ENCODE results near the gene GOLGA6C.
A peak's percentile ranks its signal among the peaks of the same experiment; 100 is the strongest.
"Not testable (repeated sequence)": the region's sequence is repeated elsewhere in the genome, so short reads cannot be mapped to it uniquely, and the experiment has no call there.

The GOLGA6C gene

GRCh38 chr15:75219507-75219929 is 38.6 kb upstream of the GOLGA6C start:
- no CpG with 5 or more reads among the region's 4 CpGs for WGBS, 2 donors (ENCODE audit: extremely low coverage in 2 of 2, insufficient read length in 2 of 2, insufficient replicate concordance in 1 of 2)

GRCh38 chr15:75223688-75224087 is 34.4 kb upstream of the GOLGA6C start:
- no peak overlapping the region for H3K4me2 ChIP-seq (ENCODE audit: insufficient read depth, low read length, poor library complexity, severe bottlenecking)
- no peaks in the 10 kb centered on the region for H3K9me3 ChIP-seq (replicated peaks in 1 of 2; ENCODE audit: control insufficient read depth in 2 of 2, insufficient read depth in 1 of 2, low read depth in 1 of 2, low read length in 2 of 2)
- H3K27ac ChIP-seq (replicated peaks; ENCODE audit: low read length), result no peak overlapping the region
- WGBS, 2 donors (ENCODE audit: extremely low coverage in 2 of 2, insufficient read length in 2 of 2, insufficient replicate concordance in 1 of 2), result no CpG with 5 or more reads among the region's 6 CpGs
- H3K9ac ChIP-seq (ENCODE audit: low read depth, low read length, poor library complexity), result no peak overlapping the region
- H2BK15ac ChIP-seq (ENCODE audit: low read length), result no peak overlapping the region
- no peak overlapping the region for H3K14ac ChIP-seq (ENCODE audit: low read length)
- no peak overlapping the region for H2BK12ac ChIP-seq (ENCODE audit: low read length)
- H3K4ac ChIP-seq (ENCODE audit: low read length), result no peak overlapping the region
- H3K27me3 ChIP-seq (ENCODE audit: control insufficient read depth in 3 of 3, insufficient read depth in 3 of 3, low read depth in 1 of 3, low read length in 3 of 3), result peaks cover 0 to 14% (median 0%) of the 10 kb centered on the region in 3 experiments
- no peak overlapping the region for H3K23ac ChIP-seq (ENCODE audit: low read depth, low read length, poor library complexity)
- H3K18ac ChIP-seq (ENCODE audit: low read length), result no peak overlapping the region
- H2BK5ac ChIP-seq (ENCODE audit: low read length), result no peak overlapping the region
- DNase-seq (ENCODE audit: low spot score), result no peak
- no peaks in the 10 kb centered on the region for H3K4me1 ChIP-seq (ENCODE audit: control insufficient read depth in 2 of 2, insufficient read depth in 1 of 2, low read depth in 1 of 2, low read length in 2 of 2)
- H2BK120ac ChIP-seq (ENCODE audit: low read depth, low read length), result no peak overlapping the region
- H3K36me3 ChIP-seq (replicated peaks in 1 of 2; ENCODE audit: control insufficient read depth in 2 of 2, insufficient read depth in 2 of 2, low read length in 2 of 2), result no peaks in the 10 kb centered on the region
- H4K91ac ChIP-seq (ENCODE audit: low read depth, low read length, poor library complexity), result no peak overlapping the region
- H4K8ac ChIP-seq (ENCODE audit: low read depth, low read length), result no peak overlapping the region
- no peak overlapping the region for H2AK5ac ChIP-seq (ENCODE audit: low read depth, low read length)
- H3K4me3 ChIP-seq (ENCODE audit: low read length in 2 of 2), result no peak overlapping the region
- no peak overlapping the region for H2AFZ ChIP-seq (ENCODE audit: low read length)
- H3K79me1 ChIP-seq (ENCODE audit: low read depth, low read length), result no peaks in the 10 kb centered on the region

More at GRCh38 chr15:75219507-75219929, 38.6 kb upstream of the GOLGA6C start:
- H2BK120ac ChIP-seq (ENCODE audit: low read depth, low read length); H2AK5ac ChIP-seq (ENCODE audit: low read depth, low read length); H3K4me2 ChIP-seq (ENCODE audit: insufficient read depth, low read length, poor library complexity, severe bottlenecking); H3K9me3 ChIP-seq (replicated peaks in 1 of 2; ENCODE audit: control insufficient read depth in 2 of 2, insufficient read depth in 1 of 2, low read depth in 1 of 2, low read length in 2 of 2); H2BK12ac ChIP-seq (ENCODE audit: low read length); H3K4ac ChIP-seq (ENCODE audit: low read length); H3K27me3 ChIP-seq (ENCODE audit: control insufficient read depth in 3 of 3, insufficient read depth in 3 of 3, low read depth in 1 of 3, low read length in 3 of 3); H3K18ac ChIP-seq (ENCODE audit: low read length); H3K9ac ChIP-seq (ENCODE audit: low read depth, low read length, poor library complexity); H3K14ac ChIP-seq (ENCODE audit: low read length); H3K27ac ChIP-seq (replicated peaks; ENCODE audit: low read length); DNase-seq (ENCODE audit: low spot score); H2BK15ac ChIP-seq (ENCODE audit: low read length); H4K91ac ChIP-seq (ENCODE audit: low read depth, low read length, poor library complexity); H3K4me1 ChIP-seq (ENCODE audit: control insufficient read depth in 2 of 2, insufficient read depth in 1 of 2, low read depth in 1 of 2, low read length in 2 of 2); H3K36me3 ChIP-seq (replicated peaks in 1 of 2; ENCODE audit: control insufficient read depth in 2 of 2, insufficient read depth in 2 of 2, low read length in 2 of 2); H3K4me3 ChIP-seq (ENCODE audit: low read length in 2 of 2); H4K8ac ChIP-seq (ENCODE audit: low read depth, low read length); H3K79me1 ChIP-seq (ENCODE audit: low read depth, low read length); H2BK5ac ChIP-seq (ENCODE audit: low read length); H3K23ac ChIP-seq (ENCODE audit: low read depth, low read length, poor library complexity); H2AFZ ChIP-seq (ENCODE audit: low read length): not testable (repeated sequence)

GRCh38 chr15:75224281-75224680 is 33.9 kb upstream of the GOLGA6C start:
- H3K4me1 ChIP-seq (ENCODE audit: control insufficient read depth in 2 of 2, insufficient read depth in 1 of 2, low read depth in 1 of 2, low read length in 2 of 2), result no peaks in the 10 kb centered on the region
- H3K36me3 ChIP-seq (replicated peaks in 1 of 2; ENCODE audit: control insufficient read depth in 2 of 2, insufficient read depth in 2 of 2, low read length in 2 of 2), result no peaks in the 10 kb centered on the region
- H4K91ac ChIP-seq (ENCODE audit: low read depth, low read length, poor library complexity), result no peak overlapping the region
- H3K4ac ChIP-seq (ENCODE audit: low read length), result no peak overlapping the region
- no peak overlapping the region for H3K27ac ChIP-seq (replicated peaks; ENCODE audit: low read length)
- no peak overlapping the region for H2BK12ac ChIP-seq (ENCODE audit: low read length)
- H3K18ac ChIP-seq (ENCODE audit: low read length), result peak overlapping the region; percentile 53
- H2AFZ ChIP-seq (ENCODE audit: low read length), result no peak overlapping the region
- H2BK120ac ChIP-seq (ENCODE audit: low read depth, low read length), result no peak overlapping the region
- peak overlapping the region; percentile 58 for H2BK15ac ChIP-seq (ENCODE audit: low read length)
- no CpG with 5 or more reads among the region's 12 CpGs for WGBS, 2 donors (ENCODE audit: extremely low coverage in 2 of 2, insufficient read length in 2 of 2, insufficient replicate concordance in 1 of 2)
- no peak overlapping the region for H3K14ac ChIP-seq (ENCODE audit: low read length)
- no peak for DNase-seq (ENCODE audit: low spot score)
- H3K9ac ChIP-seq (ENCODE audit: low read depth, low read length, poor library complexity), result no peak overlapping the region
- no peak overlapping the region for H2AK5ac ChIP-seq (ENCODE audit: low read depth, low read length)
- no peak overlapping the region for H4K8ac ChIP-seq (ENCODE audit: low read depth, low read length)
- no peak overlapping the region for H2BK5ac ChIP-seq (ENCODE audit: low read length)
- no peak overlapping the region for H3K4me3 ChIP-seq (ENCODE audit: low read length in 2 of 2)
- H3K27me3 ChIP-seq (ENCODE audit: control insufficient read depth in 3 of 3, insufficient read depth in 3 of 3, low read depth in 1 of 3, low read length in 3 of 3), result peaks cover 0 to 14% (median 0%) of the 10 kb centered on the region in 3 experiments
- H3K23ac ChIP-seq (ENCODE audit: low read depth, low read length, poor library complexity), result peak overlapping the region; percentile 37
- no peak overlapping the region for H3K4me2 ChIP-seq (ENCODE audit: insufficient read depth, low read length, poor library complexity, severe bottlenecking)
- no peaks in the 10 kb centered on the region for H3K9me3 ChIP-seq (replicated peaks in 1 of 2; ENCODE audit: control insufficient read depth in 2 of 2, insufficient read depth in 1 of 2, low read depth in 1 of 2, low read length in 2 of 2)
- H3K79me1 ChIP-seq (ENCODE audit: low read depth, low read length), result no peaks in the 10 kb centered on the region

GRCh38 chr15:75225102-75225836 is 32.9 kb upstream of the GOLGA6C start:
- not testable (repeated sequence) for H4K91ac ChIP-seq (ENCODE audit: low read depth, low read length, poor library complexity); H3K27ac ChIP-seq (replicated peaks; ENCODE audit: low read length); H3K79me1 ChIP-seq (ENCODE audit: low read depth, low read length); H4K8ac ChIP-seq (ENCODE audit: low read depth, low read length); DNase-seq (ENCODE audit: low spot score); H3K23ac ChIP-seq (ENCODE audit: low read depth, low read length, poor library complexity); H3K4ac ChIP-seq (ENCODE audit: low read length); H2BK12ac ChIP-seq (ENCODE audit: low read length); H2BK120ac ChIP-seq (ENCODE audit: low read depth, low read length); H3K9ac ChIP-seq (ENCODE audit: low read depth, low read length, poor library complexity); H2AK5ac ChIP-seq (ENCODE audit: low read depth, low read length); H3K18ac ChIP-seq (ENCODE audit: low read length); H3K4me1 ChIP-seq (ENCODE audit: control insufficient read depth in 2 of 2, insufficient read depth in 1 of 2, low read depth in 1 of 2, low read length in 2 of 2); H2BK5ac ChIP-seq (ENCODE audit: low read length); H2AFZ ChIP-seq (ENCODE audit: low read length); H3K9me3 ChIP-seq (replicated peaks in 1 of 2; ENCODE audit: control insufficient read depth in 2 of 2, insufficient read depth in 1 of 2, low read depth in 1 of 2, low read length in 2 of 2); H3K14ac ChIP-seq (ENCODE audit: low read length); H2BK15ac ChIP-seq (ENCODE audit: low read length); H3K4me3 ChIP-seq (ENCODE audit: low read length in 2 of 2); H3K36me3 ChIP-seq (replicated peaks in 1 of 2; ENCODE audit: control insufficient read depth in 2 of 2, insufficient read depth in 2 of 2, low read length in 2 of 2); H3K4me2 ChIP-seq (ENCODE audit: insufficient read depth, low read length, poor library complexity, severe bottlenecking)
- peaks cover 0 to 14% (median 0%) of the 10 kb centered on the region in 3 experiments for H3K27me3 ChIP-seq (ENCODE audit: control insufficient read depth in 3 of 3, insufficient read depth in 3 of 3, low read depth in 1 of 3, low read length in 3 of 3)
- WGBS, 2 donors (ENCODE audit: extremely low coverage in 2 of 2, insufficient read length in 2 of 2, insufficient replicate concordance in 1 of 2), result no CpG with 5 or more reads among the region's 10 CpGs
